ENCODE results near the gene EHBP1. TPM values are rescaled to one million over a fixed set of nuclear protein-coding genes. Genes with fewer than 3 reads are reported as not detected.

Gene EHBP1
- total and polyA plus RNA-seq, 2 donors (not counting 3 experiments of a cell fraction or from before 2014, with no cell fraction given), result 8.4 to 34.8 TPM

DNA sequence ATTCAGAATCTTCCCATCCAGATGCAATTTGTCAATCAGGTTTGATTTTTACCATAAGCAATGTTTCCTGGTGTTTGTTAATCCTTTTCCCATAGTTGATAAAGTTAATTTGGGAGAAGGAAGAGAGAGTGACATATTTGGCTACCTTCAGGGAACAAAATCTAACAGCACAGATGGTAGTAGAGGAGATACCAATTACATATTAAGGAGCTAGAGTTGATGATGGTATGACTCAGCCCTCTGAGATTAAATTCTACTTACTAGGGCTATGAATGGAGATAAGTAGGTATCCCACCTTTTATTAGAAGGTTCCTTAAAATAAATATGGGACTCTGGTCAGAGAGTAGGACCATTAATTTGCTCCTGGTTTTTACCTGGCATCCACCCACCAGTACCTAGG lies 139.7 kb downstream of the EHBP1 start:
- dilution Hi-C loops (cut with MboI; ENCODE audit: extremely low pct_ligation_motif_present, low sequenced_read_pairs), result no loop called here
- Histone ChIP-seq H3K9ac (replicated peaks; ENCODE audit: extremely low read depth, insufficient read depth, low read length) (no peak overlapping the region), H2AFZ (ENCODE audit: low read depth, low read length) (no peak overlapping the region), H3K36me3 (ENCODE audit: control insufficient read depth in 2 of 2, extremely low read depth in 1 of 2, insufficient read depth in 2 of 2, low read length in 2 of 2) (no peaks in the 10 kb centered on the region), H4K20me1 (replicated peaks; ENCODE audit: control insufficient read depth, extremely low read depth, insufficient read depth, low read length) (no peaks in the 10 kb centered on the region), H3K79me2 (ENCODE audit: control insufficient read depth, insufficient read depth, low read length) (no peaks in the 10 kb centered on the region), H3K27ac (ENCODE audit: insufficient read depth, low read depth, low read length) (no peak overlapping the region), H3K4me1 (ENCODE audit: control insufficient read depth, extremely low read depth, insufficient read depth, low read length) (no peaks in the 10 kb centered on the region), H3K27me3 (ENCODE audit: control insufficient read depth in 2 of 2, insufficient read depth in 2 of 2, low read length in 2 of 2) (no peaks in the 10 kb centered on the region), H3K9me3 (replicated peaks; ENCODE audit: control insufficient read depth, insufficient read depth, low read length) (no peaks in the 10 kb centered on the region), H3K4me3 (replicated peaks in 1 of 3; ENCODE audit: insufficient read depth in 1 of 3, low read depth in 1 of 3, low read length in 3 of 3) (no peak overlapping the region), H3K9me1 (replicated peaks; ENCODE audit: control insufficient read depth, extremely low read depth, insufficient read depth, low read length) (no peaks in the 10 kb centered on the region), H3K4me2 (ENCODE audit: insufficient read depth, low read length) (no peak overlapping the region)
- ChIA-PET CTCF (interaction anchor here (1.4 kb wide), 1 partner anchor 9 kb away, joined by 3 read pairs; no protein-coding TSS in a partner anchor), POLR2A (no interaction called here)
- TF ChIP-seq, protein P1, sequence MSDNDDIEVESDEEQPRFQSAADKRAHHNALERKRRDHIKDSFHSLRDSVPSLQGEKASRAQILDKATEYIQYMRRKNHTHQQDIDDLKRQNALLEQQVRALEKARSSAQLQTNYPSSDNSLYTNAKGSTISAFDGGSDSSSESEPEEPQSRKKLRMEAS (IDR thresholded peaks at IDR 0.05; ENCODE audit: insufficient read depth, insufficient read length), result no peak
- TF ChIP-seq MYC (IDR thresholded peaks at IDR 0.05; ENCODE audit: low read depth, low read length) (no peak), POLR2A (IDR thresholded peaks at IDR 0.05; ENCODE audit: low read depth, low read length) (no peak), FOS (IDR thresholded peaks at IDR 0.05; ENCODE audit: borderline replicate concordance, insufficient read depth, low read length) (no peak), EZH2 (IDR thresholded peaks at IDR 0.05; ENCODE audit: borderline replicate concordance, low read depth, low read length, severe bottlenecking) (no peak), GATA2 (IDR thresholded peaks at IDR 0.05; ENCODE audit: insufficient read depth, insufficient read length, low read depth, low read length) (no peak), POLR2AphosphoS5 (IDR thresholded peaks at IDR 0.05; ENCODE audit: insufficient read depth, low read depth, low read length) (no peak), JUN (IDR thresholded peaks at IDR 0.05; ENCODE audit: borderline replicate concordance, insufficient read depth, insufficient read length, low read depth) (no peak)
- TF ChIP-seq, protein P2, sequence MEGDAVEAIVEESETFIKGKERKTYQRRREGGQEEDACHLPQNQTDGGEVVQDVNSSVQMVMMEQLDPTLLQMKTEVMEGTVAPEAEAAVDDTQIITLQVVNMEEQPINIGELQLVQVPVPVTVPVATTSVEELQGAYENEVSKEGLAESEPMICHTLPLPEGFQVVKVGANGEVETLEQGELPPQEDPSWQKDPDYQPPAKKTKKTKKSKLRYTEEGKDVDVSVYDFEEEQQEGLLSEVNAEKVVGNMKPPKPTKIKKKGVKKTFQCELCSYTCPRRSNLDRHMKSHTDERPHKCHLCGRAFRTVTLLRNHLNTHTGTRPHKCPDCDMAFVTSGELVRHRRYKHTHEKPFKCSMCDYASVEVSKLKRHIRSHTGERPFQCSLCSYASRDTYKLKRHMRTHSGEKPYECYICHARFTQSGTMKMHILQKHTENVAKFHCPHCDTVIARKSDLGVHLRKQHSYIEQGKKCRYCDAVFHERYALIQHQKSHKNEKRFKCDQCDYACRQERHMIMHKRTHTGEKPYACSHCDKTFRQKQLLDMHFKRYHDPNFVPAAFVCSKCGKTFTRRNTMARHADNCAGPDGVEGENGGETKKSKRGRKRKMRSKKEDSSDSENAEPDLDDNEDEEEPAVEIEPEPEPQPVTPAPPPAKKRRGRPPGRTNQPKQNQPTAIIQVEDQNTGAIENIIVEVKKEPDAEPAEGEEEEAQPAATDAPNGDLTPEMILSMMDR (IDR thresholded peaks at IDR 0.05; ENCODE audit: extremely low read depth in 1 of 2, insufficient read depth in 1 of 2, low read depth in 1 of 2, low read length in 2 of 2), result no peak
- intact Hi-C loops (cut with micrococcal nuclease), result no loop called here
- DNase-seq (ENCODE audit: low read depth, low spot score) (no peak), FAIRE-seq (no peak)
- no TSS peak for BruUV-seq (replicated peaks)
